IPS DF 6.9 (cell line): ENCODE results near the gene NCF2.
"Not testable (repeated sequence)": the region's sequence is repeated elsewhere in the genome, so short reads cannot be mapped to it uniquely, and the experiment has no call there.

Experiments used
- DNase-seq: peaks from one replicate; pipeline ENCODE4 v3.0.0-alpha.2; 2013; ENCODE audit warnings: low read depth, low spot score
- H3K27ac ChIP-seq: one replicate; pipeline ENCODE4 v1.5.1; 2013; ENCODE audit warnings: low read length, control low read depth
- H3K27me3 ChIP-seq: 2 replicates; pipeline ENCODE4 v1.6.1; 2013; ENCODE audit warnings: mild to moderate bottlenecking, low read length; ENCODE audit not compliant: control insufficient read depth, insufficient read depth
- H3K36me3 ChIP-seq: 2 replicates; pipeline ENCODE4 v1.6.1; 2013; ENCODE audit warnings: low read length; ENCODE audit not compliant: control insufficient read depth, insufficient read depth
- H3K4me1 ChIP-seq: 2 replicates; pipeline ENCODE4 v1.6.1; 2013; ENCODE audit warnings: low read length; ENCODE audit not compliant: control insufficient read depth, insufficient read depth
- H3K4me3 ChIP-seq: 2 replicates; pipeline ENCODE4 v1.5.1; 2013; ENCODE audit warnings: mild to moderate bottlenecking, low read length
- H3K9me3 ChIP-seq: 2 replicates; pipeline ENCODE4 v1.6.1; 2013; ENCODE audit warnings: low read length, inconsistent platforms; ENCODE audit not compliant: control insufficient read depth, insufficient read depth
- WGBS: extraction: QIAGEN DNeasy Blood & Tissue Kit; methylation state at CpG from one replicate; pipeline ENCODE4 v1.1.7; 2013; ENCODE audit warnings: mixed read lengths, missing lambda C conversion rate; ENCODE audit not compliant: insufficient read length, insufficient coverage; 5-methylcytosine and 5-hydroxymethylcytosine counted together

Gene NCF2

DNA sequence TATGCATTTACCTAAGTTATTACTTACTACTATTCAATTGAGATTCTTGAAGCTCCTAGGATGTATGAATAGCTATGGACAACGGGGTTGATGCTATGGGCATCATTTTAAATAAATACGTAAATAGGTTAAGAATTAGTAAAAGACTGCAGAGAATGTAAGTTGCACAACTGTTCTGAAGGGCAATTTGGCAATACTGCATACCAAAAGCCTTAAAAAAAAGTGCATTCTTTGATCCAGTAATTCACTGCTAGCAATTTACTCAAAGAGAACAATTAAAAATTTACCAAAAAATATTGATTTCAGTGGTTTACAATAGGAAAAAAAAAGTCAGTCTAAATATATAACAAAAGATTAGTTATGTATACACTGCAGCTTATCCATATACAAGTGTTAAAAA is 41.9 kb upstream of the NCF2 start:
- Histone ChIP-seq H3K27ac (no peak overlapping the region), H3K9me3 (no peaks in the 10 kb centered on the region), H3K4me1 (no peaks in the 10 kb centered on the region), H3K4me3 (no peak overlapping the region), H3K27me3 (no peaks in the 10 kb centered on the region), H3K36me3 (no peaks in the 10 kb centered on the region; the same call in 1 of the 2 replicates)
- DNase-seq = no peak
- no CpG with 5 or more reads among the region's 2 CpGs for WGBS

DNA sequence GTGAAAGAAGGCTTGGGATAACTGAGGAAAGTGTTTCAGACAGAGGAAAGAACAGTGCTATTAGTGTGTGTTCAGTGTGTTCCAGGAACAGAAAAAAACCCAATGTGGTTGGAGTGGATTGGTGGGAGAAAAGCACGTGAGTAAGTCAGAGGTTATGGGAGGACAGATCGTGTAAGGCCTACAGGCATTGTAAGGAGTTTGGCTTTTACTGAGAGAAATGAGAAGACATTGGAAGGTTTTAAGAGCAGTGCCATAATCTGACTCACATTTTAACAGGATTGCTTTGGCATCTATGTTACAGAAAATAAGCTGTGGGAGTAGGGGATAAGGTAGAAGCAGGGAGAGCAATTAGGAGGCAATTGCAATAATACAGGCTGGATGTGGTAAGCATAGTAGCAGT is 40.5 kb upstream of the NCF2 start:
- Histone ChIP-seq H3K27ac (no peak overlapping the region), H3K9me3 (no peaks in the 10 kb centered on the region), H3K4me1 (no peaks in the 10 kb centered on the region), H3K27me3 (no peaks in the 10 kb centered on the region), H3K4me3 (no peak overlapping the region), H3K36me3 (no peaks in the 10 kb centered on the region; the same call in 1 of the 2 replicates)
- no peak for DNase-seq
- no CpG with 5 or more reads among the region's 2 CpGs for WGBS

DNA sequence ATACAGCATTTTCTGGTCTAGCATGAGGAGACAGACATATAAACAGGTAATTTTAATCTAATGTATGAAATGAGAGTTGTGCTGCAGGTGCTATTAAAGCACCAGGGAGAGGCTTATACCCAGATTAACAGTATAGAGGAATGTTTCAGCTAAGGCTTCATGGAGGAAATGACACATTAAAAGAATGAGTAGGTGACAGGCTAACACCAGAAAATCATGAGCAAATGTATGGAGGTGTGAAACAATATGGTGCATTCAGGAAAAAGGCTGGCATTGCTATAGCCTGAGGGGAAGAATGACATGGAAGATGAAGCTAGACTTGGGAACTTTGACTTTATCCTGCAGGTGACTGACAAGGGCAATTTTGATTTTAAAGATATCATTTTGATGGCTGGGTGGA is 38.3 kb upstream of the NCF2 start:
- H3K36me3 ChIP-seq = no peaks in the 10 kb centered on the region; the same call in 1 of the 2 replicates
- H3K27me3 ChIP-seq = no peaks in the 10 kb centered on the region
- no peak for DNase-seq
- no peak overlapping the region for H3K4me3 ChIP-seq
- no peaks in the 10 kb centered on the region for H3K4me1 ChIP-seq
- no peak overlapping the region for H3K27ac ChIP-seq
- no peaks in the 10 kb centered on the region for H3K9me3 ChIP-seq

DNA sequence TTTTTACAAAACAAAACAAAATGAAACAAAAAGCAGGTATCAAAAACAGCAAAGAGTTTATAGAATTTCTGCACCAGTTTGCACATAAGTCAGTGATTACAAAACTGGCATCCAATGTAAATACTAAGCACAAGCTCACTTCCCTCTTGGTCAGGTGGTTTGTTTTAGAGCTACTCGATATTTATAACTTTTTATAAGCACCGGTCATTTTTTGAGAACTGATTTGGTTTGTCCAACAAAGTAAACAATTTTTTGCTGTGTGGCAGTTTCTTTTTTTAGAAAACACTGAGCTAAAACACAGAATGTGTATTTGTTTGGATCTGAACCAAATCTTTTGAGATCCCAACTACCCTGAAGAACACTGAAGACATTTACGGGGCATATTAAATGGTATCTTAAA is 36.0 kb upstream of the NCF2 start:
- H3K27ac ChIP-seq, H3K36me3 ChIP-seq, H3K9me3 ChIP-seq, DNase-seq, H3K27me3 ChIP-seq, H3K4me1 ChIP-seq, H3K4me3 ChIP-seq: not testable (repeated sequence)
- WGBS = no CpG with 5 or more reads among the region's 3 CpGs

DNA sequence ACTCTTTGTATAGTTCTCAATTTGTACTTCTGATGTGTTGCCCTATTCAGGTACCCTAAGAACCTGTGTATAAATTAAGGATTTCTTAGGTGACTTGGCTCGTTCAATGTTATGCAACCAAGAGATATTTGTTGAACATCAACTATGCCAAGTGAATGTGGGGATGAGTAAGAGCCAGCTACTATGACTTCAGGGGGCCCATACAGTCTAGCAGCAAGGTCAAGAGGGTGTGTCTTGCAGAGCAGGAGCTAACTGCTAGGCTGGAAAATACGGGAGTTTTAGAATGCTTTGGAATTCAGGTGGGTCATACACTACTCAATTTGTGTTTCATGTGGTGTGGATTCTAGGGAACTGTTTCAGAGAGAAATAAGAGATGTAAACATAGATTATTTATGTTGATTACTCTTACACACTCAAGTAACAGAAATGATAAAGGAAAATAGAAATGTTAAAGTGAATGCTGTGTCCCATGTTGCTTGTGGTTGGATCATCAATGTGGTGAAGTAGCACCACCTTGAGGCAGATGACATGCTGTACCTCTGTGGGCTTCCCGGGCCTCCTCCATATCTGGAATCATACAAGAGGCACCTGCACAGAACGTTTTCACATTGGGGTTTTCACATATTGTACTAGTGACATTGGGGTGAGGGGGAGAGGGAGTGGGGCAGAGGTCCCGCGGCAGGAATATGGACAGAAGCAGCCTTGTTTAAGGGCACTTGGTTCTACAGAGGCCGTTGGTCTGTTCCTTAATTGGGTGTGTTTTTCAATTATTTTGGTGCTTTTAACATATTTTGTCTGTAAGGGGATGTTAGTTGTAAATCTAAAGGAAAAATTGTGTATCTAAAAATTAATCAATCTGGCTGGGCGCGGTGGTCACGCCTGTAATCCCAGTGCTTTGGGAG is 32.9 kb upstream of the NCF2 start:
- no peaks in the 10 kb centered on the region for H3K36me3 ChIP-seq
- no peak overlapping the region for H3K27ac ChIP-seq
- no peaks in the 10 kb centered on the region for H3K9me3 ChIP-seq
- DNase-seq = peak; percentile 33
- no CpG with 5 or more reads among the region's 10 CpGs for WGBS
- no peaks in the 10 kb centered on the region for H3K27me3 ChIP-seq
- no peak overlapping the region for H3K4me3 ChIP-seq
- no peaks in the 10 kb centered on the region for H3K4me1 ChIP-seq

DNA sequence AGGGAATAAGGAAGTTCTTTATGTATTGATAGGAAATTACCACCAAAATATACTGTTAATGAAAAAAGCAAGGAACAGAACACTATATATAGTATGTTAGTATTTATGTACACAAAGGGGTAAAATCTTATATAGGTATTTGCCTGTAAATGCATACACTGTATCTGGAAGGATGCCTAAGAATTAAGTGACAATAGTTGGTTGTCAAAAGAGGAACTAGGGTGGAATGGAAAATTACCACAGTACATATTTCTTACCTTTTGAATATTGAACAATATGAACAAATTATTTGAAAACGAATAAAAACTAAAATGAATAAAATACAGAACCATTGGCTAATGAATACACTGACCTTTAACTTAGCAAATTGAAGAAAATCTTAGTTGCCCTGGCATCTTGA is 31.8 kb upstream of the NCF2 start:
- Histone ChIP-seq H3K4me1 (no peaks in the 10 kb centered on the region), H3K4me3 (no peak overlapping the region), H3K36me3 (no peaks in the 10 kb centered on the region), H3K27me3 (no peaks in the 10 kb centered on the region), H3K27ac (no peak overlapping the region), H3K9me3 (no peaks in the 10 kb centered on the region)
- WGBS = no CpG with 5 or more reads among the region's 1 CpG
- DNase-seq = no peak

DNA sequence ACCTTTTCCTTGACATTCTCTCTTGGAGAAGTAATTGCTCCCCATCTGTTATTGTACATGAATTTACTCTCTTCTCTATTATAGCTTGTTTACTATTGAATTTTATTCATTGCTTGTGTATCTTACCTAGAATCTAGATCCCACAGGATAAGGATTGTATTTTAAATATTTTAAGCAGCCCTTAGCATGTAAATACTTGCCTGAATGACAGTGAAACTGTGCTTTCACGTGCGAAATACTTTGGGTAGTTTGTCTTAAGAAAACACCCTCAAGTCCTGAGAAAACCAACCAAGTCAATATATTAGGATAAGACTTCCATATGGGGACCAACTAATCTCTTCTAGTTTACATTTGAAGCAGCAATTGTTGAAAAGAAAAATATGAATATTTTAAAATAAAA is 30.1 kb upstream of the NCF2 start:
- WGBS = no CpG with 5 or more reads among the region's 2 CpGs
- Histone ChIP-seq H3K4me3 (no peak overlapping the region), H3K4me1 (no peaks in the 10 kb centered on the region), H3K36me3 (no peaks in the 10 kb centered on the region), H3K27me3 (no peaks in the 10 kb centered on the region), H3K27ac (no peak overlapping the region), H3K9me3 (no peaks in the 10 kb centered on the region)
- no peak for DNase-seq

DNA sequence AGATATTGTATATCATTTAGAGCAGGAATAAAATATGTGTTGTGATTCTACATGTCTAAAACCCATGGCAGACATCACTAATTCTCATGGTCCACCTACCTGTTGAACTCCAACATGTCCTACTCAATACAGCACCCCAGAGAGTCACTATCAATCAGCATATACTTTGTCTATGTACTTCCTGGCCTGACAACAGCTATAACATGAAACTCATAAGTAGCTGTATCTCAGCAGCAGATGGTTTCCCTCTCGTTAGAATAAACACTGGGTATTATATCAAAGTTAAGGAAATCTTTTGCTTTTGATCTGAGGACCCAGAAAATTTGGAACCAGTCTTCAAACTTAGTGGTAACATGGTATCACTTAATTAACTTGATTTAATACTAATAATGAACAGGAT is 29.5 kb upstream of the NCF2 start:
- no peak for DNase-seq
- Histone ChIP-seq H3K4me3 (no peak overlapping the region), H3K27ac (no peak overlapping the region), H3K4me1 (no peaks in the 10 kb centered on the region), H3K27me3 (no peaks in the 10 kb centered on the region), H3K9me3 (no peaks in the 10 kb centered on the region), H3K36me3 (no peaks in the 10 kb centered on the region)
- no CpG with 5 or more reads among the region's 1 CpG for WGBS

DNA sequence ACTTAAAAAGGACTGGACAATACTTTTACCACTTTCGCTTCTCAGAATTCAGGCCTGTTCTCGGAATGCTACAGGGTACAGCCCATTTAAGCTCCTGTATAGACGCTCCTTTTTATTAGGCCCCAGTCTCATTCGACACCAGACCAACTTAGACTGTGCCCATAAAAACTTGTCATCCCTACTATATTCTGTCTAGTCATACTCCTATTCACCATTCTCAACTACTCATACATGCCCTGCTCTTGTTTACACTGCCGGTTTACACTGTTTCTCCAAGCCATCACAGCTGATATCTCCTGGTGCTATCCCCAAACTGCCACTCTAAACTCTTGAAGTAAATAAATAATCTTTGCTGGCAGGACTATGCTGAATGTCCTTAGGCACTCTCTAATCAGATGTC is 27.9 kb upstream of the NCF2 start:
- H3K4me3 ChIP-seq, H3K36me3 ChIP-seq, H3K27ac ChIP-seq, H3K9me3 ChIP-seq, DNase-seq, H3K27me3 ChIP-seq, H3K4me1 ChIP-seq: not testable (repeated sequence)
- WGBS = no CpG with 5 or more reads among the region's 5 CpGs

DNA sequence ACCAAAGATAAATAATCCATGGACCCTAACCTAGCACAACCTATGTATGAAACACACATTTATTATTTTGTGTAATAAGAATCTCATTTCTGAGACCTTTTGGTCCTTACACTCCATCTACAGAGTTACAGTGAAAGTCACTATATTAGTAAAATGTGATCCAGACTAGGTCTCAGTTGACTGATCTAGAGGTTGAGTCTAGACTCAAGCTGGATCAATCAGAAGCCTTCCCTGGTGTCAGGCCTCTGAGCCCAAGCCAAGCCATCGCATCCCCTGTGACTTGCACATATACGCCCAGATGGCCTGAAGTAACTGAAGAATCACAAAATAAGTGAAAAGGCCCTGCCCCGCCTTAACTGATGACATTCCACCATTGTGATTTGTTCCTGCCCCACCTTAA is 22.7 kb upstream of the NCF2 start:
- H3K27me3 ChIP-seq, H3K27ac ChIP-seq, H3K4me3 ChIP-seq, H3K36me3 ChIP-seq, H3K4me1 ChIP-seq, DNase-seq, H3K9me3 ChIP-seq: not testable (repeated sequence)
- WGBS = no CpG with 5 or more reads among the region's 3 CpGs

DNA sequence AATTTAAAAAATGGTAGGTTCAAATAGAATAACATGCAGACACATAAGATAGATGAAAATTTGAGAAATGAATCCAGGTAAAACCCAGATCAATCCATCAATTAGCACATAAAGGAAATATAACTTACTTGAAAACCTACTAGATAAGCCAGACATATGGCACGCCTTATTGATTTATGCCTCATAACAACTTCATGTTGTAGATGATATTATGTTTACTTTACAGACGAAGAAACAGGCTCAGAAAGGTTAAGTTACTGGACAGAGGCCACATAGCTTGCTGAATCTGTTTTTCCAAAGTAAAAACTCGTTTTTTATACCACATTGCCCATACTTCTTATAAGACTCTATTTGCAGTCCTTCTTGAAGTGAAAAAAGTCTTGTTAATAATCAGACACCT is 22.1 kb upstream of the NCF2 start:
- WGBS = no CpG with 5 or more reads among the region's 3 CpGs

More for the DNA sequence above, 22.1 kb upstream of the NCF2 start:
- Histone ChIP-seq H3K9me3 (no peaks in the 10 kb centered on the region), H3K4me1 (no peaks in the 10 kb centered on the region), H3K4me3 (no peak overlapping the region), H3K27me3 (no peaks in the 10 kb centered on the region), H3K27ac (no peak overlapping the region), H3K36me3 (no peaks in the 10 kb centered on the region)
- no peak for DNase-seq
